PFSK-1 (cell line): ENCODE data around the gene PRUNE1. TPM values are rescaled to one million over a fixed set of nuclear protein-coding genes. Genes with fewer than 3 reads are reported as not detected.

Experiments used
- FOXP2 ChIP-seq: optimal IDR thresholded peaks from 2 replicates; pipeline ENCODE3; 2011; ENCODE audit warnings: borderline replicate concordance, control low read depth, inconsistent platforms; ENCODE audit not compliant: insufficient read depth; ENCODE audit errors: extremely low read length, extremely low read depth
- POLR2AphosphoS5 ChIP-seq: IDR thresholded peaks from 2 replicates; pipeline ENCODE4 v1.6.1; 2012; ENCODE audit warnings: low read depth, mild to moderate bottlenecking, control low read depth, low read length, moderate library complexity
- SIN3A ChIP-seq: IDR thresholded peaks from 2 replicates; pipeline ENCODE4 v1.6.1; 2012; ENCODE audit warnings: mild to moderate bottlenecking, low read length, moderate library complexity, borderline replicate concordance; ENCODE audit not compliant: insufficient read depth
- TAF1 ChIP-seq: IDR thresholded peaks from 2 replicates; pipeline ENCODE4 v1.6.1; 2012; ENCODE audit warnings: low read length, control low read depth, borderline replicate concordance; ENCODE audit not compliant: insufficient read depth
- polyA plus RNA-seq: library from polyadenylated mRNA; unstranded; fragments of >200 nt; gene quantifications from one replicate; pipeline ENCODE4 v1.2.1, GENCODE V29; 2012; ENCODE audit warnings: low read depth, missing spikeins; ENCODE audit not compliant: insufficient read length
- TF ChIP-seq, protein P1 (sequence below), 2 experiments: IDR thresholded peaks; 2 replicates each; pipeline versions ENCODE4 v1.6.1 to v1.8.0; 2011 to 2012; ENCODE audit warnings: low read depth in 2 of 2, low read length in 2 of 2, control low read depth in 1 of 2, inconsistent platforms in 1 of 2, mild to moderate bottlenecking in 1 of 2, moderate library complexity in 1 of 2; ENCODE audit not compliant: insufficient read depth in 1 of 2

Gene PRUNE1, protein sequence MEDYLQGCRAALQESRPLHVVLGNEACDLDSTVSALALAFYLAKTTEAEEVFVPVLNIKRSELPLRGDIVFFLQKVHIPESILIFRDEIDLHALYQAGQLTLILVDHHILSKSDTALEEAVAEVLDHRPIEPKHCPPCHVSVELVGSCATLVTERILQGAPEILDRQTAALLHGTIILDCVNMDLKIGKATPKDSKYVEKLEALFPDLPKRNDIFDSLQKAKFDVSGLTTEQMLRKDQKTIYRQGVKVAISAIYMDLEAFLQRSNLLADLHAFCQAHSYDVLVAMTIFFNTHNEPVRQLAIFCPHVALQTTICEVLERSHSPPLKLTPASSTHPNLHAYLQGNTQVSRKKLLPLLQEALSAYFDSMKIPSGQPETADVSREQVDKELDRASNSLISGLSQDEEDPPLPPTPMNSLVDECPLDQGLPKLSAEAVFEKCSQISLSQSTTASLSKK
- polyA plus RNA-seq, result 8.3 TPM

DNA sequence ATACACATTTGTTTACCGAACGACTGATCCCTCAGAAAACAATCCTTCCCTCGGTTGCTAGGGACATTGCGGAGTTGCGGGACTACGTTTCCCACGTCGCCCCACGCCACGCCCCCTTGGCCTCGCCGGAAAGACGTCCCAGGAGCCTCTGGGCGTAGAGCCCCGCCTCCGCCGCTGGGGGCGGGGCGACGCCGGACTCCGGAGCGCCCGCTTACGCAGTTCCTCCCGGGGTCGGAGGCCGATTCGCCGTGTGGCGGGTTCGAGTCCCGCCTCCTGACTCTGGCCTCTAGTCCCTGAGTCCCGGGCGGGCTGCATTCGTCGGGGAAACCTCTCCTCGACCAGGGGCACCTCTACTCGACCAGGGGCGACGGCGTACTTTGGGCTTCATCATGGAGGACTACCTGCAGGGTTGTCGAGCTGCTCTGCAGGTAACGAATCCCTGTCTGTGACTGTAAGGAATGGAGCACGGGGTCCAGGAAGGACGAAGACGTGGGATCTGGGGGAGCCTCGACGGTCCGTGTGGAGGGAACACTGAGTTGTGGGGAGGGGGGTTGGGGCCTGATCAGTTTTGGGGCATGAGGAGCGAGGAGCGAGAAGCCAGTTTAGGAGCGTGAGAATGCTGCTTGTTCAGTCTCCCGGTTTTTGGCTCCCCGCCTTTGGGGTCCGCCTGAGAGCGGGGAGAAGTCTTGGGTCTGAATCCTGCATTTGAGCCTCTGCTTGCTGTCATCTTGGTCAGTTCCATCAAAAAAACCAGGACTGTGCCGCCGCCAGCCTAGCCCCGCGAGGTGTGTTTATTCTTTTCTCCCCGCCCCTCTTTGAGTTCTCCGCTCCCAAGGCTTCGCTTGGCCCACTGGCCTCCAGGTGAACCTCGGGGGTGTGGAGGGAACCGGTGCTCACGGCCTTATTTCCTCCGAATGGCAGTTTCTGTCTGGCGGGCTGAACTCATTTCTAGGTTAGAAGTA lies at the start of gene PRUNE1:
Gene PRUNE1 (plus strand): TSS at position 206 of the 962 bp plus-strand sequence. CDS start 184 bp downstream, at position 390.
- TF ChIP-seq, protein P1, sequence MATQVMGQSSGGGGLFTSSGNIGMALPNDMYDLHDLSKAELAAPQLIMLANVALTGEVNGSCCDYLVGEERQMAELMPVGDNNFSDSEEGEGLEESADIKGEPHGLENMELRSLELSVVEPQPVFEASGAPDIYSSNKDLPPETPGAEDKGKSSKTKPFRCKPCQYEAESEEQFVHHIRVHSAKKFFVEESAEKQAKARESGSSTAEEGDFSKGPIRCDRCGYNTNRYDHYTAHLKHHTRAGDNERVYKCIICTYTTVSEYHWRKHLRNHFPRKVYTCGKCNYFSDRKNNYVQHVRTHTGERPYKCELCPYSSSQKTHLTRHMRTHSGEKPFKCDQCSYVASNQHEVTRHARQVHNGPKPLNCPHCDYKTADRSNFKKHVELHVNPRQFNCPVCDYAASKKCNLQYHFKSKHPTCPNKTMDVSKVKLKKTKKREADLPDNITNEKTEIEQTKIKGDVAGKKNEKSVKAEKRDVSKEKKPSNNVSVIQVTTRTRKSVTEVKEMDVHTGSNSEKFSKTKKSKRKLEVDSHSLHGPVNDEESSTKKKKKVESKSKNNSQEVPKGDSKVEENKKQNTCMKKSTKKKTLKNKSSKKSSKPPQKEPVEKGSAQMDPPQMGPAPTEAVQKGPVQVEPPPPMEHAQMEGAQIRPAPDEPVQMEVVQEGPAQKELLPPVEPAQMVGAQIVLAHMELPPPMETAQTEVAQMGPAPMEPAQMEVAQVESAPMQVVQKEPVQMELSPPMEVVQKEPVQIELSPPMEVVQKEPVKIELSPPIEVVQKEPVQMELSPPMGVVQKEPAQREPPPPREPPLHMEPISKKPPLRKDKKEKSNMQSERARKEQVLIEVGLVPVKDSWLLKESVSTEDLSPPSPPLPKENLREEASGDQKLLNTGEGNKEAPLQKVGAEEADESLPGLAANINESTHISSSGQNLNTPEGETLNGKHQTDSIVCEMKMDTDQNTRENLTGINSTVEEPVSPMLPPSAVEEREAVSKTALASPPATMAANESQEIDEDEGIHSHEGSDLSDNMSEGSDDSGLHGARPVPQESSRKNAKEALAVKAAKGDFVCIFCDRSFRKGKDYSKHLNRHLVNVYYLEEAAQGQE (IDR thresholded peaks at IDR 0.05; ENCODE audit: insufficient read depth in 1 of 2, low read depth in 2 of 2, low read length in 2 of 2), result no peak
- no peak for TF ChIP-seq SIN3A
- TF ChIP-seq POLR2AphosphoS5, result peak; percentile 58
- peak; percentile 93 for TF ChIP-seq FOXP2
- no peak for TF ChIP-seq TAF1

DNA sequence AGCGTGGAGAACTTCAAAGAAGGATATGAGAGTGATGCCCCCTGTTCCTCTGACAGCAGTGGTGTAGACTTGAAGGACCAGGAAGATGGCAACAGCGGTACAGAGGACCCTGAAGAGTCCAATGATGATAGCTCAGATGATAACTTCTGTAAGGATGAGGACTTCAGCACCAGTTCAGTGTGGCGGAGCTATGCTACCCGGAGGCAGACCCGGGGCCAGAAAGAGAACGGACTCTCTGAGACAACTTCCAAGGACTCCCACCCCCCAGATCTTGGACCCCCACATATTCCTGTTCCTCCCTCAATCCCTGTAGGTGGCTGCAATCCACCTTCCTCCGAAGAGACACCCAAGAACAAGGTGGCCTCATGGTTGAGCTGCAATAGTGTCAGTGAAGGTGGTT lies 47.6 kb upstream of the PRUNE1 start:
- TF ChIP-seq FOXP2, result no peak
- no peak for TF ChIP-seq TAF1
- TF ChIP-seq, protein P1 (IDR thresholded peaks at IDR 0.05; ENCODE audit: insufficient read depth in 1 of 2, low read depth in 2 of 2, low read length in 2 of 2), result no peak
- no peak for TF ChIP-seq POLR2AphosphoS5
- no peak for TF ChIP-seq SIN3A

DNA sequence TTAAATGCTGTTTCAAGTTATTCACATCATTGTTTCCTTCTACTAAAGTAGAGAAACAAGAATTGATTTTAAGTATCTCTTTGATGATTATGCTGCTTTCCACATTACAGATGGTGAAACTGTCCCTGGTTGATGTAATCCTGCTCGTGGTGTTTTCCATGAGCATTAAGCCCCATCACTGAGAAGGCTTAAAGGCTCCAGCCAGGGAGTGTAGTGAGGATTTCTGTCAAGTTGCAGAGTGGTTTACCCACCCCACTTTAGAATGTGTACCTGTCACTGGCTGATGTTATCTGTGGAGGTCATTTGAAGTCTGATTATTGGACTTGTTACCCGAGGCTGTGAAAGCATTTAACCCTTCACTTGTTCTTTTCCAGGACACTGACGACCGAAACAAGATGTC lies 46.5 kb upstream of the PRUNE1 start:
- TF ChIP-seq POLR2AphosphoS5 (no peak), TAF1 (no peak), SIN3A (no peak), FOXP2 (no peak)
- TF ChIP-seq, protein P1 (IDR thresholded peaks at IDR 0.05; ENCODE audit: insufficient read depth in 1 of 2, low read depth in 2 of 2, low read length in 2 of 2), result no peak

DNA sequence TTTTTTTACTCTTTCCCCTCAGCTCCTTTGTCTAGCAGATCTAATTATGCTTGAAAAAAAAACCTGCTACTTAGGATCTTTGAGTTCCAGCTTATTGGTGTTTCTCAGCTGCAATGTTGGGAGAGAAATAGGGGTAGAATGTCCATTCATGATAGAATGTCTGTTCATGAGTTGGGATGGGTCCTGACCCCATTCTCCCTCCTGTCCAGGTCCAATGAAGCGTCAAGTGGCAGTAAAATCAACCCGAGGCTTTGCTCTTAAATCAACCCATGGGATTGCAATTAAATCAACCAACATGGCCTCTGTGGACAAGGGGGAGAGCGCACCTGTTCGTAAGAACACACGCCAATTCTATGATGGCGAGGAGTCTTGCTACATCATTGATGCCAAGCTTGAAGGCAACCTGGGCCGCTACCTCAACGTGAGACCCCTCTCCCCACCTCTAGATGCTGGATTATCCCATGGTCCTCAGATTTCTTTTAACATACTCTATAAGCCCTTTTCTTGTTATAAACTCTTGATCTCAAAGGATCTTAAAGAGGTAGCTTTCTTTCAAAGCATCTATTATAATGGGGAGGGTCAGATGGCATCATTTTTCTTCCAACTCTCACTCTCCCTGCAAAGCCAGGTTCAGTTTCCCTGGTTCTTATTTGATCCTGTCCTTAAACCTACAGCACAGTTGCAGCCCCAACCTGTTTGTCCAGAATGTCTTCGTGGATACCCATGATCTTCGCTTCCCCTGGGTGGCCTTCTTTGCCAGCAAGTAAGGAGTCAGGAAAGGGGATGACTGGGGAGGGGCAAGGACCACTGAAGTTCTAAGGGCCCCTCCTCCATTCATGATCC lies 44.7 kb upstream of the PRUNE1 start:
- TF ChIP-seq SIN3A, result no peak
- no peak; the same call in none of the 2 replicates for TF ChIP-seq POLR2AphosphoS5
- TF ChIP-seq TAF1, result no peak
- no peak for TF ChIP-seq FOXP2
- TF ChIP-seq, protein P1 (IDR thresholded peaks at IDR 0.05; ENCODE audit: insufficient read depth in 1 of 2, low read depth in 2 of 2, low read length in 2 of 2), result no peak
